Astrocyte (in vitro differentiated cells and primary cell): ENCODE results near the gene GALNT6. TPM values are rescaled to one million over a fixed set of nuclear protein-coding genes. Genes with fewer than 3 reads are reported as not detected.
A peak's percentile ranks its signal among the peaks of the same experiment; 100 is the strongest.

ENCODE experiments used
- DNase-seq: peaks from one replicate; pipeline ENCODE4 v3.0.0-alpha.2; 2010; ENCODE audit warnings: low read depth
- FAIRE-seq: peaks from 2 replicates; lab custom pipeline; 2011; peaks lifted over from hg19 to GRCh38; lab: Jason Lieb, UNC
- H2AFZ ChIP-seq: 2 replicates; pipeline ENCODE4 v1.6.0; 2012; ENCODE audit warnings: low read depth, low read length, inconsistent platforms
- H3K27ac ChIP-seq: 2 replicates; pipeline ENCODE4 v1.5.1; 2011; ENCODE audit warnings: low read depth, low read length, inconsistent platforms
- H3K27me3 ChIP-seq: 2 replicates; pipeline ENCODE4 v1.6.0; 2011; ENCODE audit warnings: low read length, inconsistent platforms; ENCODE audit not compliant: insufficient read depth
- H3K36me3 ChIP-seq: 2 replicates; pipeline ENCODE4 v1.5.1; 2011; ENCODE audit warnings: low read length, inconsistent platforms; ENCODE audit not compliant: insufficient read depth
- H3K4me1 ChIP-seq: 2 replicates; pipeline ENCODE4 v1.5.1; 2011; ENCODE audit warnings: low read length, inconsistent platforms; ENCODE audit not compliant: insufficient read depth
- H3K4me2 ChIP-seq: 2 replicates; pipeline ENCODE4 v1.6.0; 2012; ENCODE audit warnings: low read length, inconsistent platforms
- H3K4me3 ChIP-seq: 2 replicates; pipeline ENCODE4 v1.5.1; 2011; ENCODE audit warnings: low read depth, mild to moderate bottlenecking, low read length, inconsistent platforms; ENCODE audit not compliant: insufficient read depth
- H3K79me2 ChIP-seq: 2 replicates; pipeline ENCODE4 v1.6.0; 2012; ENCODE audit warnings: mild to moderate bottlenecking, low read length, inconsistent platforms; ENCODE audit not compliant: insufficient read depth
- H3K9ac ChIP-seq: 2 replicates; pipeline ENCODE4 v1.6.0; 2012; ENCODE audit warnings: mild to moderate bottlenecking, low read length, inconsistent platforms
- H3K9me3 ChIP-seq: 2 replicates; pipeline ENCODE4 v1.5.1; 2012; ENCODE audit warnings: low read depth, mild to moderate bottlenecking, low read length, inconsistent platforms; ENCODE audit not compliant: insufficient read depth
- H4K20me1 ChIP-seq: 2 replicates; pipeline ENCODE4 v1.6.0; 2012; ENCODE audit warnings: low read length, inconsistent platforms; ENCODE audit not compliant: insufficient read depth
- H3K27ac Mint-ChIP-seq: one replicate; pipeline ENCODE4 v1.8.0; 2021; ENCODE audit warnings: mild to moderate bottlenecking, mixed read lengths; ENCODE audit not compliant: unreplicated experiment
- H3K27me3 Mint-ChIP-seq: one replicate; pipeline ENCODE4 v1.8.0; 2021; ENCODE audit warnings: low read depth, mixed read lengths; ENCODE audit not compliant: unreplicated experiment
- H3K36me3 Mint-ChIP-seq: one replicate; pipeline ENCODE4 v1.8.0; 2021; ENCODE audit warnings: low read depth, mixed read lengths; ENCODE audit not compliant: unreplicated experiment
- H3K4me1 Mint-ChIP-seq: one replicate; pipeline ENCODE4 v1.8.0; 2021; ENCODE audit warnings: low read depth, mixed read lengths; ENCODE audit not compliant: unreplicated experiment
- H3K4me3 Mint-ChIP-seq: one replicate; pipeline ENCODE4 v1.8.0; 2021; ENCODE audit warnings: mild to moderate bottlenecking, moderate library complexity, mixed read lengths; ENCODE audit not compliant: unreplicated experiment
- H3K9me3 Mint-ChIP-seq: one replicate; pipeline ENCODE4 v1.8.0; 2021; ENCODE audit warnings: mild to moderate bottlenecking, mixed read lengths; ENCODE audit not compliant: unreplicated experiment
- CTCF ChIP-seq: IDR thresholded peaks from 2 replicates; pipeline ENCODE4 v1.5.1; 2011; ENCODE audit warnings: low read depth, mild to moderate bottlenecking, inconsistent platforms, low read length, moderate library complexity; ENCODE audit not compliant: insufficient read depth
- EZH2 ChIP-seq: IDR thresholded peaks from 2 replicates; pipeline ENCODE4 v1.6.1; 2012; ENCODE audit warnings: mild to moderate bottlenecking, low read length, inconsistent platforms; ENCODE audit not compliant: insufficient read depth
- total RNA-seq: library from RNA; stranded (reverse); gene quantifications from 2 replicates; pipeline ENCODE4 v1.2.1, GENCODE V29; 2021

GALNT6 gene
- total RNA-seq, 1 donor from 2014 or later = 13.8 TPM

- Histone ChIP-seq H3K79me2 (peaks cover 2% of the 10 kb centered on the region), H4K20me1 (no peaks in the 10 kb centered on the region), H3K36me3 (no peaks in the 10 kb centered on the region), H3K4me2 (no peak overlapping the region), H3K9ac (no peak overlapping the region), H3K9me3 (no peaks in the 10 kb centered on the region), H3K27me3 (no peaks in the 10 kb centered on the region), H3K4me1 (peaks cover 12% of the 10 kb centered on the region), H3K4me3 (no peak overlapping the region), H2AFZ (no peak overlapping the region), H3K27ac (no peak overlapping the region)
- H3K4me3 Mint-ChIP-seq = no peak overlapping the region
- H3K36me3 Mint-ChIP-seq = peaks cover 2% of the 10 kb centered on the region
- H3K27ac Mint-ChIP-seq = no peak overlapping the region
- TF ChIP-seq EZH2 (no peak), CTCF (no peak)
- H3K4me1 Mint-ChIP-seq = peaks cover 11% of the 10 kb centered on the region
- H3K9me3 Mint-ChIP-seq = no peaks in the 10 kb centered on the region
- H3K27me3 Mint-ChIP-seq = no peaks in the 10 kb centered on the region
- DNase-seq = no peak
- no peak for FAIRE-seq
Observed at GRCh38 chr12:51437431-51437830, 46.2 kb upstream of the GALNT6 start.

- H3K4me1 ChIP-seq = no peaks in the 10 kb centered on the region
- Mint-ChIP-seq H3K27me3 (no peaks in the 10 kb centered on the region), H3K4me3 (no peak overlapping the region), H3K36me3 (no peaks in the 10 kb centered on the region), H3K27ac (no peak overlapping the region), H3K9me3 (peaks cover 2% of the 10 kb centered on the region), H3K4me1 (no peaks in the 10 kb centered on the region)
- no peaks in the 10 kb centered on the region for H3K27me3 ChIP-seq
- H3K4me2 ChIP-seq = no peak overlapping the region
- H3K9ac ChIP-seq = no peak overlapping the region
- TF ChIP-seq CTCF (no peak), EZH2 (no peak)
- FAIRE-seq (no peak), DNase-seq (peak; percentile 55)
- no peak overlapping the region for H2AFZ ChIP-seq
- peaks cover 2% of the 10 kb centered on the region for H3K79me2 ChIP-seq
- no peak overlapping the region for H3K4me3 ChIP-seq
- no peaks in the 10 kb centered on the region for H3K9me3 ChIP-seq
- H3K36me3 ChIP-seq = no peaks in the 10 kb centered on the region
- no peak overlapping the region for H3K27ac ChIP-seq
- no peaks in the 10 kb centered on the region for H4K20me1 ChIP-seq
Observed at GRCh38 chr12:51434305-51434704, 43.1 kb upstream of the GALNT6 start.

DNA sequence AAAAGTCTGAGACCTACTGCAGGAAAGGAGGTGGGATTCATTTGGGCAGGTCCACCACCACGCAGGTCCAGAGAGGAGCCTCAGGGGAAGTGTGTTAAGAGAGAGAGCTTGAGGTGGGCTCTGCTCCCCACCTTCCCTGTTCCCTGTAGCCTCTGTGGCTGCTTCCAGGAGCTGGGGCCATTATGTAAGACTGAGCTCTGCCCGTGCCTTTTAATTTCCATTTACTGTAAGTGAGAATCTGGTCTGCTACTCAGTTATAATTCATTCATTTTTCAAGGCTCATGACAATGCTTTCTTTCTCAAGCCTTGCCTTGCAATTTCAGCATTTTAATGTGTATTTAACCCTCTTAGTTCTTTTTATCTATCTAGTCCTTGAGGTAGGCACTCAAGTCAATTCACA lies 41.7 kb upstream of the GALNT6 start:
- no peak overlapping the region for H3K4me3 ChIP-seq
- Mint-ChIP-seq H3K27ac (no peak overlapping the region), H3K27me3 (no peaks in the 10 kb centered on the region), H3K9me3 (peaks cover 2% of the 10 kb centered on the region), H3K4me1 (no peaks in the 10 kb centered on the region), H3K4me3 (no peak overlapping the region), H3K36me3 (peaks cover 2% of the 10 kb centered on the region)
- H3K9ac ChIP-seq = no peak overlapping the region
- H3K4me2 ChIP-seq = no peak overlapping the region
- H3K79me2 ChIP-seq = peaks cover 2% of the 10 kb centered on the region
- no peaks in the 10 kb centered on the region for H3K27me3 ChIP-seq
- H3K9me3 ChIP-seq = no peaks in the 10 kb centered on the region
- H2AFZ ChIP-seq = no peak overlapping the region
- no peaks in the 10 kb centered on the region for H4K20me1 ChIP-seq
- no peaks in the 10 kb centered on the region for H3K36me3 ChIP-seq
- H3K27ac ChIP-seq = no peak overlapping the region
- DNase-seq = no peak
- H3K4me1 ChIP-seq = no peaks in the 10 kb centered on the region
- TF ChIP-seq EZH2 (no peak), CTCF (no peak)
- no peak for FAIRE-seq
